Activated CD4-positive, alpha-beta T cell treated with anti-CD3 and anti-CD28 coated beads for 4 hours (primary cell): ENCODE measurements around the gene KATNAL1.

ENCODE experiments used
- DNase-seq, 2 donors: peaks; one replicate each; pipeline ENCODE4 v3.0.0-alpha.2; 2020

The KATNAL1 gene

GRCh38 chr13:30158774-30159445, 148.4 kb downstream of the KATNAL1 start:
- DNase-seq: no peak

DNA sequence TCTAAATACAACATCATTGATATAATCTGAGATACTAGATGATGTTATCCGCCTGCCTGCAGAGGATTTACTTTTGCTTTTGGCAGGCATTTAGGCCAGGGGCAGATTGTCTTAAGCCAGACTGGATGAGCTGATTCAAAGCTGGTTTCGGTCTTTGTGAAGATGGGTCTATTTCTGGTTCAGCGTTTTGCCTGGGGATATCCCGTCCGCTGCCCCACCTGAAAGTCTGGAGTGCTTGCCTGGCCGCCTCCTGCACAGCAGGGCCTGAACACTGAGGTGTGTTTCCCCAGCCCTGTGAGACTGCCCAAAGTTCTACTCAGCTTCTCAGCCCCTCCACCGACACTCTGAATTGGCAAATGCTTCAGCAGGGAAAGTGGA, 149.7 kb downstream of the KATNAL1 start:
- no peak for DNase-seq

- no peak for DNase-seq
Observed at GRCh38 chr13:30156826-30157615, 150.3 kb downstream of the KATNAL1 start.

- DNase-seq: no peak
Observed at GRCh38 chr13:30156270-30156669, 151.1 kb downstream of the KATNAL1 start.

- DNase-seq: no peak
Observed at GRCh38 chr13:30154931-30155330, 152.4 kb downstream of the KATNAL1 start.

- no peak for DNase-seq
Observed at GRCh38 chr13:30154531-30154930, 152.8 kb downstream of the KATNAL1 start.

DNA sequence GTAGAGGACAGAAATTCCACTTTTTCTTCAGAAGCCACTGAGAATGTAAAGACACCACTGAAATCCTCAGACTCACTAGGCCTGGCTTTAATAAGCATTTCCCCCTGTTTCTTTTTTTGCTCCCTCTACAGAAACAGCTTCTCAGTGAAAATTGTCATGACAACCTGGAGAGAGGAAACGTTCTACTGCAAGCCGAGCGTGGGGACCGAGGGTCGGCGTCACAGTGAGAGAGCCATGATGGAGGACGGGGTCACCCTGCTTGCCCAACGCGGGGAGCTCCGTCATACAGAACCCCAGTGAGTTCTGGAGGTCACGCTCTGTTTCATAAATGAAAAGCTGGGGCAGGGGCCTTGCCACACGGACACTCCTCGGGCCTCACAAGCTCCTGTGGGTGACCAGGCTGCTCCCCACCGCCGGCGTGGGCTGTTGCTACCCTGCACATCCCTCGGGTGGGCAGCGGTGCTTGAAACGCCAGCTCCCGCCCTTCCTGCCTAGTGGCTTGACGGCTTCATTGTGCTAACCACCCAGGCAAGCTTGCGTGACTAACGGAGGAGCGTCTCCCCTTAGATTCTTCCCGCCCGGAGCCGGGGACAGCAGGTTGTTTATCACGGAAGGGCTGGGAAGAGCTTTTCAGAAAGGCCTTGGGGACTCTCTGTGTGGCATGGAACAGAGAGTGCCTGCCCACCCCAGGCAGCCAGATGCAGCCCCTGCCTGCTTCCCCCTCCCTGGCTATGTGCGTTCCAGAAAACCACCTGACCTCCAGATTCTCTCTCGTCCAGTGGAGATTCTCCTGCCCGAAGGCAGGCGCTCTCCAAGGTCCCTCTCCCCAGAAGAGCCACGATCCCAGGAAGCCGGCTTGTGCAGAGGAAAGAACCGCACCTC, 153.6 kb downstream of the KATNAL1 start:
- no peak for DNase-seq
